HG02798 (cell line): Measurements from ENCODE around the gene FOXP3.
"Not testable (repeated sequence)": the region's sequence is repeated elsewhere in the genome, so short reads cannot be mapped to it uniquely, and the experiment has no call there.

Experiments used
- ATAC-seq: cut with Tn5 transposase; IDR thresholded peaks from one replicate; pipeline ENCODE4 v1.9.1; 2021; ENCODE audit warnings: mild to moderate bottlenecking; ENCODE audit not compliant: unreplicated experiment, poor library complexity

FOXP3 gene, protein sequence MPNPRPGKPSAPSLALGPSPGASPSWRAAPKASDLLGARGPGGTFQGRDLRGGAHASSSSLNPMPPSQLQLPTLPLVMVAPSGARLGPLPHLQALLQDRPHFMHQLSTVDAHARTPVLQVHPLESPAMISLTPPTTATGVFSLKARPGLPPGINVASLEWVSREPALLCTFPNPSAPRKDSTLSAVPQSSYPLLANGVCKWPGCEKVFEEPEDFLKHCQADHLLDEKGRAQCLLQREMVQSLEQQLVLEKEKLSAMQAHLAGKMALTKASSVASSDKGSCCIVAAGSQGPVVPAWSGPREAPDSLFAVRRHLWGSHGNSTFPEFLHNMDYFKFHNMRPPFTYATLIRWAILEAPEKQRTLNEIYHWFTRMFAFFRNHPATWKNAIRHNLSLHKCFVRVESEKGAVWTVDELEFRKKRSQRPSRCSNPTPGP

DNA sequence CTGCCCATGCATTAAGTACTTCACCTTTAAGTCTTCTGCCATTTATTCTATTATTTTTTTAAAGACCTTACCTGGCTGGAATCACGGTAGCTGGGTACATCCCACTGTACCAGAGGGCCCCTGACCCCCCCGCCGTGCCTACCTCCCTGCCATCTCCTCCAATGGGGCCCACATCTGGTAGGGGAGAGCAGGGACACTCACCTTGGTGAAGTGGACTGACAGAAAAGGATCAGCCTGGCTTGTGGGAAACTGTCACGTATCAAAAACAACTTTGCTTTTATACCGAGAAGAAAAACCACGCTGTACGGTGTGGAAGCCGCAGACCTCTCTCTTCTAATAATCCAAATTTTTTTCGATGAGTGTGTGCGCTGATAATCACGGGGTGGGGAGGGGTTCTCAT, at the start of gene FOXP3:
FOXP3 (minus strand) TSS at position 251 of the 400 bp plus-strand sequence. CDS start 6,205 bp downstream, outside the sequence.
- no peak for ATAC-seq

DNA sequence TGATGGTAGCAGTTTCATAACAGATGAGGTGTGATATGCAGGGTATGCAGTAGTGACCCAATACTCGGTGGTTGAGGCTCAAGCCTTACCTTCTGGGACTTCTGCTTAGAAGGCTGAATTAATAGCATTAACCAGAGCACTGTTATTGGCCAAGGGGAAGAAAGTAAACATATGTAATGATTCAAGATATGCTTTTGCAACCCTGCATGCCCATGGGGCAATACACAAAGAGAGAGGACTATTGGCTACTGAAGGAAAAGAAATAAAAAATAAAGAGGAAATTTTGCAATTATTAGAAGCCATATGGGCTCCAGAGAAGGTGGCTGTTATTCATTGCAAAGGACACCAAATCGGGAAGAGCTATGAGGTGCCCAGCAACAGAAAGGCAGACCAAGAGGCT, 47.7 kb upstream of the FOXP3 start:
- no peak for ATAC-seq

DNA sequence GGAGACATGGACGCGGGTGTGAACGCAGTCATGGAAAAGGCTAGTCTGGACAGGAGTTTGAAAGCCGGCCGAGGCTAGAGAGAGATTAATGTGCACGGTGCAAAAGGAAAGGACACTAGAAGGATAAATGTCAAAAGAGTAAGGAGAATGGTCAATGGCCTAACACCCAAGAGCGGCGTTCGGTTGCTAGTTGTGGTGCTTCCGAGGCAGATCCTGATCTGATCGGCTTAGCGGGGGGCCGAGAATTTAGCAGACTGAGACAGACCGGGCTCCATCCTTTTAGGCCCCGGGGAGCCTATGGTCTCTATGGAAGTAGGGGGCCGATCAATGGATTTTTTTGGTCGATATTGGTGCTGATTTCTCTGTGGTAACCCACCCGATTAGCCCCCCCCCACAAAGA, 45.9 kb upstream of the FOXP3 start:
- no peak for ATAC-seq

DNA sequence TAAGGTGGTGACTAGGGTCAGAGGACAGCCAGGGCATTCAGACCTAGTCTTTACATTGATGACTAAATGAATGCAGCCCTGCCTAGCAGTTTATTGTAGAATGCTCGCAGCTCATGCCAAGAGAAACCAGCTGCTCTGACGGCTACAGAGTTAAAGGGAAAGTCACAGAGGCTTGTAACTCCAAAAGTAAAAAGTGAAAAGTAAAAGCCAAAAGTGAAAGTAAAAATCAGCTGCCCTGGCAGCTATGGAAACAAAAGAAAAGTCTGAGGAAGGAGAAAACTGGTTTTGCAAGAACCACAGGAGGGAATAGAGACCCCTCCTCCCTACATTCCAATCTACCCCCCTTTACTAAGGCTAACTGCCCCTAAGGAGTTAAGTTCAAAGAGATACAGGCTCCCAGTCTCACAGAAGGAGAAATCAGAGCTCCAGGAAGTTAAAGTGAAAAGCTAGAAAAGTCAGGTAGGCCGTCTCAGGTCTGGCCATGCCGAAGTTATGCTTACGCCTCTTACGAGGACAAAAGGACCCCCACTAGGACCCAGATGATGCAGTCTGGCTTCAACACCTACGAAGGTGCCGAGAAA, 45.0 kb upstream of the FOXP3 start:
- ATAC-seq = no peak

DNA sequence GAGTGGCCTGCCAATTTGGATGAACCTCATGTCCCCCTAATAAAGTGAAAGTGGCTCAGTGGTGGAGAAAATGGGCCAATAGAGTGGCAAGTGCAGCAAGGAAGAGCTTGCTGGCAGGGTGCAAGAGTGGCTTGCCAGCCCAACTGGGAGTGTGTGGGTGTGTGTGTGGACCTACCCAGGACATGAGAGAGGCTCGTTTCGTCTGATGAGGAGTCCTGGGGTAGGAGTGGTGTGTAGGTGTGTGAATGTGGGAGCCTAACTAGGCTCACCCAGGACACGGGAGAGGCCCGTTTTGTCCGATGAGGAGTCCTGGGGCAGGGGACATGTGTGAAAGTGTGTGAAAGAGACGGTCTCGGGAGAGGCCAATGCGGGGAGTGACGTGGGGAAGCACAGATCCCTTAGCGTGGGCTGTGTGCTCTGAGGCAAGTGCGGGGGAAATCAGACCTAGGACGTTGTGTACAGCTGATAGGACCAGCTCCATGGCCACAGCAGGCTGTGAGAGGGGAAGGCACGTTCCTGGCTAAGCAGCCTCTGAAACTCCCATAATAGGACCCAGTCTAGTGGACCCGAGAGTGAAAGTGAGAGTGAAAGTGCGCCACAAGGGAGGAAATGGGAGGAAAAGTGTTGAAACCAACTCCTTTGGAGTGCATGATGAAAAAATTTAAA, 44.2 kb upstream of the FOXP3 start:
- ATAC-seq = peak; percentile 37

DNA sequence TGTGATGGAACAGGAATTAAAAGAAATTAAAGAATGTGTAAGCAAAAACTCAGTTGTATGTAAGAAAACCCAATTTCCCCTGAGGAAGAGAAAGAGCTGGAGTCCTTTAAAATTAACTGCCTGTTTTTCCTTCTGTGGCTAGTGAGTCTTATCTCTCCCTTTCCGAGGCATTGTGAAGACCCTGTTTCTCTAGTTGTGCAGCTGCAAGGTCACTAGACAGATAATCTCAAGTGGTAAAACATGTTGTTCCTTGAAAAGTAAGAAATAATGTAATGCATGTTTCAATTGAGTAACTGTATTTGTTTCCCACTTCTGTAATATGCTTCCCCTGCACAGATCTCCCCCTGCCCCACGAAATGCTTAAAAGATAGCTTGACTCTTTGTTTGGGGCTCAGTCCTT, 43.3 kb upstream of the FOXP3 start:
- not testable (repeated sequence) for ATAC-seq

DNA sequence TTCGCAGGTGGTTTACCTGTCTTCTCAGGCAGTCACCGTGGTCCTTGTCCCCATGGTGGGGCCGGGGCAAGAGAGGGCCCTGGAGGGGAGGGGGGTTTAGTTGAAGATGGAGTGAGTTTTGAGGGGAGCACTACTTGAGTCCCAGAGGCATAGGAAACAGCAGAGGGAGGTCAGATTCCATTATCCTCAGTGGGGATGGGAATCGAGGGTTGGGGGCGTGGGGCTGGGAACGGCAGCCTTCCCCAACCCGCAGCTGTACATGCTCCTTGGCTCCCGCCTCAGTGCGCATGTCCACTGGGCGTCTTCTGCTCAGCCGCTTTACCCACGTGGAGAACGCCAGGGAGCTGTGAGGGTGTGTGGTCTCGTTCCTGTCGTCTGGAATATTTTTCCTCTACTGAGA, 38.8 kb upstream of the FOXP3 start, which contains the start of gene GAGE10:
GAGE10 (plus strand) TSS at position 301 of the 400 bp plus-strand sequence. CDS start 1,214 bp downstream, outside the sequence.
- ATAC-seq = no peak

DNA sequence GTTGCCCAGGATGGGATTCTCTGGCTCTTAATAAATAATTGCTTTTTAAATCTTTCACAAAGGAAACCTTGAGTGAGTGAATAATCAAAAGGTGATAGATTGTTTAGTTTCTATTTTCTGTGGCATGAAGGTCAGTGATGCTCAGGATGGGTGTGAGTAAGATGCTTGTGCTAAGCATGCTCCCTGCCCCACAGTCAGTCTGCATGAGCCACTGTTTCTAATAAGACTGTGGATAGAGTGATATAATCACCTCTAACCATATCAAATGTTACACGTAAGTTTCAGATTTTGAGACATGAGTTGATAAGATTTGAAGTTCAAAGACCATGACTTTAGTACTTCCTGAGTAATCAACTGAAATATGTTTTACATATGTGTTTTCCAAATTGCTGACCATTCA, 36.2 kb upstream of the FOXP3 start:
- no peak for ATAC-seq

DNA sequence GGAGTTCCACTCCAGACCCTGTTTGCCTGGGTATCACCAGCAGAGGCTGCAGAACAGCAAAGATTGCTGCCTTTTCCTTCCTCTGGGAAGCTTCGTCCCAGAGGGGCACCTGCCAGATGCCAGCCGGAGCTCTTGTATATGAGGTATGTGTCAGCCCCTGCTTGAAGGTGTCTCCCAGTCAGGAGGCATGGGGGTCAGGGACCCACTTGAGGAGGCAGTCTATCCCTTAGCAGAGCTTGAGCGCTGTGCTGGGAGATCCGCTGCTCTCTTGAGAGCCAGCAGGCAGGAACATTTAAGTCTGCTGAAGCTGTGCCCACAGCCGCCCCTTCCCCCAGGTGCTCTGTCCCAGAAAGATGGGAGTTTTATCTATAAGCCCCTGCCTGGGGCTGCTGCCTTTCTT, 34.8 kb upstream of the FOXP3 start:
- not testable (repeated sequence) for ATAC-seq

DNA sequence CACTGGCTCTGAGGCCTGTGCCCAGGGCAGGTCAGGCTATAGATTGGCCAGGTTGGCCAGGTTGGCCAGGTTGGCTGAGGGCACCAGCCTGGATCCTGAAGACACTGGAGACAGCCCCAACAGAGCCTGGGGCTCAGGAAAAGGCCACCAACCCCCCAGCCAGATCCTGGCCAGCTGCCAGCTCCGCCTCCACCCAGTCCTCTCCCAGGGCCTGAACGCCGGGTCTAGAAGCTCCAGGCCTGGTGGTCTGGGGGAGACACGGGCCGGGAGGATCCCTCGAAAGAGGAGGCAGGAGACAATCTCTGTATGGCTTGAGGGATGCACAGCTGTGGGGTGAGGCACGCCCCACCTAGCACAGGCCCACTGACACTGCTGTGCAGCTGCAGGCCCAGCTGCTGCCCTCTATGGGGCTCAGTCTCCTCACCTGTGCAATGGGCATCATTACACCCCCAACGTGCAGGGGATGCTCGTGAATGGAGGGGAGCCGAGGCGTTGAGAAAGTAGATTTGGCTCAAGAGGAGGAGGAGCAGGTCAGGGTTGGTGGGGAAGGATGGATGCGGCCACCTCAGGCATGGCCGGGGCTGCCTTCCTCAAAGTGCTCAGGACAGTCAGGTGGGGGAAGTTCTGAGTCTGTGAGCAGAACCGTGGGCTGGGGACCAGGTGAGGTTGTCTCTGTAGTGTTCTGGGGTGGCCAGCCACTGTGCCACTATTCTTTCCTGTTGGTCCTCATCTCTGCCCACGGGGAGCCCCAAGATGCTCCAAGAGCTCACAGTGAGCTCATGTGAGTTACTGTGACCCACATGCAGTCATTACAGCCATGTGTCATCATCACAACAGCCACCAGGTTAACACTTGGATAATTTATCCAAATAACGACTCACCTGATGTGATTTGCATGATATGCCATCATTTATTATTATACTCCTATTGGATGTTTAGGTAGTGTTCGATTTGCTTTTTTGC, 28.2 kb upstream of the FOXP3 start:
- no peak for ATAC-seq

DNA sequence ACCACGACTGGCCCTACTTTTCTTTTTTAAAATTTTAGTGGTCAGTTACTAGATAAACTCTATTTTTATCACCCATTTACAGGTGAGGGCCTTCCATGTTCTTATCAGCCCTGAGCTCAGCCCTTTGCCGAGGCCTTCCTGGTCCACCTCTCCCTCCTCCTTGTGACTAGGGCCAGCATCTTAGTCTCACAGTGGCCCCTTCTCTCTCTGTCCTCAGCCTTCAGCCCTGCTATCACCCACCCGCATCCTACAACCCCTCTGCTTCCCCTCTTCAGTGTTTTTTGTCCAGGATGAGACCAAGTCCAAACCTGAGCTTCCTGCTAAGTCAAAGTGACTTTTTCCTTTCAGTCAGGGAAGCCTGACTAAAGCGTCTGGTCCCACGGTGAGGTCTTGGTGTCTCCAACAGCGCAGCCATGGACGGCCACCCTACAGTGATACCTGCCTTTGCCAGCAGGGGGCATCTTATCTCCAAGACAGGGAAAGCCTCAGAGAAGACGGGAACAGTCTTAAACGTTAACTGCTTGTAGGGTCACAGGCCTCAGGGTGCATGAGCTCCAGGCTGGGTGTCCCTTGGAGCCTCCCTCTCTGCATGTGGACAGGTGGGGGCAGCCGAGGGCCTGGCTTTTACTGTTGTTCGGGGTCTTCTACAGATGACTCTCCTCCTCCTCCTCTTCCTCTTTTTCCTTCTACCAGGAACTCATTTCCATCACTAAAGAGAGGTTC, 27.3 kb upstream of the FOXP3 start:
- peak; percentile 44 for ATAC-seq

DNA sequence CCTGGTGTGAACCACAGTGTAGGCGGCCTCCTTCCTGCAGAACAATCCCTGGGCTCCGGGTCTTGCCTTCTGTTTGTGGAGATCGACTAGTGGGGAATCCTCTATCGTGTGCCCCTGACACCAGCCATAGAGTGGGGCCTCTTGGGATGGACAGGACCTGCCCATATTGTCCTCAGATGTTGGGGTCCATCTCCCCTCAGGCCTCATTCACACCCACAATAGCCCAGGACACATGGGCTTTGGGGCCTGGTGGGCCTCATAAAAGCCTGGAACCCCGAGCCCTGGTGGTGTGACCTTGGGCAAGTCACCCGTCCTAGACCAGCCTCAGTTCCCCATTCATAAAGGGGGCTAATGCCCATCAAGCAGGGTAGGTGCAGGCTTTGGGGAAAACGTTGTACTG, 25.7 kb upstream of the FOXP3 start:
- ATAC-seq = no peak

DNA sequence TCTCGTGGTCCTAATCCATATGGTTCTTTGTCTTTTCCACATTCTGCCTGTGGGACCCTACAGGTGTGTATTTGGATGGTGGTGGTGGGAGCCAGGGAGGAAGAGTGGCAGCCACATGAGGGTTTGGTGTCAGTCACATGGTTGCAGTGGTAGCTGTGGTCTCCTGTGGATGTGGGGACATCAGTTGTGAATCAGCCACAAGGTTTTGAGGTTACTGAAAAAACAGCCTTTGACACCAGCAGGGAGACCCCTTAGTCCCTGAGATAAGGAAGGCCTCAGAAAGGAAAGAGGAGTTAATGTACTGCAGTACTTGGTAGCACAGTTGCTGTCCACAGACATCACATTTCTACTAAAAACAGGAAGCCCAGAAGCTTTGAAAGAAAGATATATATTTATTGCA, 23.2 kb upstream of the FOXP3 start:
- ATAC-seq = no peak

DNA sequence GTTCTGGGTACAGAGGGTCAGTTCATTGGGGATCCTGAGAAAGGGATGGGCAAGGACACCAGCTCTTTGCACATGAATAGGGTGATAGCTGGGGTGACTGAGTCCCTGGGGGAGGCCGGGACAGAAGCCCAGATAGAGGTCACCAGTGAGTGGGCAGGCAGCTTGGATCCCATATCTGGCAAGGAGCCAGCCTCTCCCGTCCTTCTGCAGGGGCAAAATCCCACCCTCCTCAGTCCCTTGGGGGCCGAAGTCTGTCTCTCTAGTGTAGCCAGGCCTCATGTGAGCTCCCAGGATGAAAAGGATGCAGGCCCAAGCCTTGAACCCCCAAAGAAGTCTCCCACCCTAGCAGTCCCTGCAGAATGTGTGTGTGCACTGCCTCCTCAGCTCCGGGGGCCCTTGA, 22.1 kb upstream of the FOXP3 start:
- ATAC-seq = no peak

DNA sequence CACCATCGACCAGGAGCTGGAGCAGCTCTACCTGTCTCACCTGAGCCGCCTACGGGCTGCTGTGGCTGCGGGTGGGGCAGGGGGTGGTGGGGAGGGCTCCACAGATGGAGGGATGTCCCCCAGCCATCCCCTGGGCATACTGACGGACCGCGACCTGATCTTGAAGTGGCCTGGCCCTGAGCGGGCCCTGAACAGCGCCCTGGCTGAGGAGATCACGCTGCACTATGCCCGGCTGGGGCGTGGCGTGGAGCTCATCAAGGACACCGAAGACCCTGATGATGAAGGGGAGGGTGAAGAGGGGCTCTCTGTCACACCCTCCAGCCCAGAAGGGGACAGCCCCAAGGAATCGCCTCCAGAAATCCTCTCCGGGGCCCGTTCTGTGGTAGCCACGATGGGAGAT, 21.6 kb upstream of the FOXP3 start:
- ATAC-seq = no peak

DNA sequence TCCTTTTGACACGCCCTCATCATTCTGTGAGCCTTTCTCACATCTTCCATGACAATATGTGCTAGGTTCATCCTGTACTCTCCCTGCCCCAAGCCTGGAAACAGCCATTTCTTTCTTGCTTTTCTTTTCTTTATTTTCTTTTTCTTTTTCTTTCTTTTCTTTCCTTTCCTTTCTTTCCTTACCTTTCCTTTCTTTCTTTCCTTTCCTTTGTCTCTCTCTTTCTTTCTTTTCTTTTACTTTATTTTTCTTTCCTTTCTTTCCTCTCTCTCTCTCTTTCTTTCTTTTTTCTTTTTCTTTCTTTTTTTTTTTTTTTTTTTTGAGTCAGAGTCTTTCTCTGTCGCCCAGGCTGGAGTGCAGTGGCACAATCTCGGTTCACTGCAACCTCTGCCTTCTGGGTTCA, 19.7 kb upstream of the FOXP3 start:
- no peak for ATAC-seq

DNA sequence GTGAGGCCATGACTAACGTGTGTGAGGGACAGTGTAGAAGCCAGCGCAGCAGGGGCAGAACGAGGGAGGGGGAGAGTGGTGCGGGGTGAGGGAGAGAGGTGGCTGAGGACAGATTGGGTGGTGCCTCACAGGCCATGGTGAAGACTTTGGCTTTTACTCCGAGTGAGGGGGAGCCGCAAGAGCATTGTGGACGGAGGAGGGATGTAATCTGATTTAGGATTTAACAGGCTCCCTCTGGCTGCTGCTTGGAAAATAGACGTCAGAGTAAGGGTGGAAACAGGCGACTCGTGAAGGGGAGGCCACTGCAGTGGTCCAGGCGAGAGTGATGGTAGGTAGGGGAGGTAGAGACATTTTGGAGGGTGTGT, 18.1 kb upstream of the FOXP3 start:
- no peak for ATAC-seq

DNA sequence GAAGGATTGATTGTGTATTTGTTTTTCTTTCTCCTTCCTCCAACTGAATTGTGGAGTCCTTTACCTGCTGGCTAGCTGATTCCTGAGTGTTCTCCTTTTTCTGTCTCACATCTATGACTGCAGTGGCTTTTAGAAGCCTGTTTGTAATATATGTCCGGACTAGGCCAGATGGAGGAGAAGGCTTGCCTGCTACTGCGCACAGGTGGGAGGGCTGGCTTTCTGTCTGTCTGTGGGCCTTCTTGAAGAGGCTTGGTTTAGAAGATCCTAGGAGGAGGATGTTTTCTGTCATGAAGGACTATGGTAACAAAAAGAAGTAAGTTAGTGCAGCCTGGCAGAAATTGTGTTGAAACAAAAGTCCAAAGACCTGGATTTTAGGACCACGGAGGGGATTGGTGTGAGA, 13.6 kb upstream of the FOXP3 start:
- ATAC-seq = no peak

DNA sequence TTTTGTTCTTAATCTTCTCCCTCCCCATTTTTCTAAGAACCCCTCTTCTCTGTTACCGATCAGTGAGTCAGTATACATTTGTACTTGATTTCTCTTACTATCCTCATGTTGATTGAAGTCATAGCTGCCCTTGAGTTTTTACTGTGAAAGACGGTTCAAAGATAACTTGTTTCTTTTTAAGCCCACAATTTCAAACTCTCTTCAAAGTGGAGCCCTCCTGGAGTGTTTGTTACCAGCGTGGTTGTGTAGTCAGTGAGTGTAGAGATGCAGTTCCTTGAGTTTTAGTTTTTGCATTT, 13.0 kb upstream of the FOXP3 start:
- no peak for ATAC-seq
